ENCODE measurements around the gene TERF2IP.

Gene TERF2IP

DNA sequence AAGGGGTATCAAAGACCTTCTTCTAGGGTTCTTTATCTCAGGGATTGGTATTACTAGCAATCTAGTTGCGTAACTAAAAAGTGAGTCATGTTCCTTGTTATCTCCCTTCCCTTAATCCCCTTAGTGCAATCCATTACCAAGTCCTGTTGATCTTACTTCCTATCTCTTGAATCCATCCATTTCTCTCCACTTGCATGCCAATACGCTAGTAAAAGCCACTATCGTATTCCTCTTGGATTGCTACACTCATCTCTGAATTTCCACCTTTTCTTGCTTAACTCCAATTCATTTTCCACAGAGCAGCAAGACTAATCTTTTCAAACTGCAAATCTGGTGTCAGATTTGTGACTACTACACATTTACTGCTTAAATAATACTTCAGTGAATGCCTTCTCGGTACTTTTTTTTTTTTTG lies 22.6 kb upstream of the TERF2IP start:
- TF ChIP-seq, protein P1, sequence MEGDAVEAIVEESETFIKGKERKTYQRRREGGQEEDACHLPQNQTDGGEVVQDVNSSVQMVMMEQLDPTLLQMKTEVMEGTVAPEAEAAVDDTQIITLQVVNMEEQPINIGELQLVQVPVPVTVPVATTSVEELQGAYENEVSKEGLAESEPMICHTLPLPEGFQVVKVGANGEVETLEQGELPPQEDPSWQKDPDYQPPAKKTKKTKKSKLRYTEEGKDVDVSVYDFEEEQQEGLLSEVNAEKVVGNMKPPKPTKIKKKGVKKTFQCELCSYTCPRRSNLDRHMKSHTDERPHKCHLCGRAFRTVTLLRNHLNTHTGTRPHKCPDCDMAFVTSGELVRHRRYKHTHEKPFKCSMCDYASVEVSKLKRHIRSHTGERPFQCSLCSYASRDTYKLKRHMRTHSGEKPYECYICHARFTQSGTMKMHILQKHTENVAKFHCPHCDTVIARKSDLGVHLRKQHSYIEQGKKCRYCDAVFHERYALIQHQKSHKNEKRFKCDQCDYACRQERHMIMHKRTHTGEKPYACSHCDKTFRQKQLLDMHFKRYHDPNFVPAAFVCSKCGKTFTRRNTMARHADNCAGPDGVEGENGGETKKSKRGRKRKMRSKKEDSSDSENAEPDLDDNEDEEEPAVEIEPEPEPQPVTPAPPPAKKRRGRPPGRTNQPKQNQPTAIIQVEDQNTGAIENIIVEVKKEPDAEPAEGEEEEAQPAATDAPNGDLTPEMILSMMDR (IDR thresholded peaks at IDR 0.05; ENCODE audit: low read depth, low read length, missing control alignments): no peak
- no peak for DNase-seq (ENCODE audit: low read depth)
- H3K4me3 ChIP-seq (ENCODE audit: low read depth, low read length): no peak overlapping the region

DNA sequence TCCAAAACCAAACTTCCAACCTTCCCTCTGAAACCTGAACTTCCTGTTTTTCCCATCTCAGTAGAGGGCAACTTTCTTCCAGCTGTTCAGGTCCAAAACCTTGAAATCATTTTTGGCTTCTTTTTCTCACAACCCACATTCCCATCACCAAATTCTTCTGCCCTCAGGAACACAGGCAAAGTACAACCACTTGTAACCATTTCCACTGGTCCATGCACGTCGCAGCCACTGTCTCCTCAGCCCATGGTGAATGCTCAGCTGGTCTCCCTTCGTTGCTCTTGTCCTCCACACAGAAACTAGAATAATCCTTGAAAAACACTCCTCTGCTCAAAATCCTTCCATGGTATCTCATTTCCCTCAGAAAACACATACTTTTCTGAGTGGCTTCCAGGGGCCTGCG lies 20.8 kb upstream of the TERF2IP start:
- TF ChIP-seq, protein P1 (IDR thresholded peaks at IDR 0.05; ENCODE audit: low read depth, low read length, missing control alignments): no peak
- H3K4me3 ChIP-seq (ENCODE audit: low read depth, low read length): no peak overlapping the region
- no peak for DNase-seq (ENCODE audit: low read depth)

DNA sequence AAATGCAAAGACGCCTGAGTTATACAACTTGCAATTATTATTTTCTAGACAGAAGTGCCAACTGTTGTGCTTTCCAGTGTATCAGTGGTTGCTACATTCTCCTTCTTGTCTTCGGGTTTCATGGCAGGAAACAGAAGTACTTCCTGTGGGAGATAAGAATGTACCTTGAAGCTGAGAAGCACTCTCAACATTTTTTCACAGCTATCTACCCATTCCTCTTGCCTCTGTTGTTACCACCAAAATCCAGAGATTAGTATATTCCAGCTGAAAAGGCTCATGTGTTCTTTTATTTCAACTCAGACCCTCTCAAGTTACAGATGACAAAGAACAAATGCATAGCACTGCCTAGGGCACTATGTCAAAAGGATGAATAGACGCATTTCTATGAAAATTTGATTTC lies 19.7 kb upstream of the TERF2IP start:
- DNase-seq (ENCODE audit: low read depth): no peak
- no peak overlapping the region for H3K4me3 ChIP-seq (ENCODE audit: low read depth, low read length)
- TF ChIP-seq, protein P1 (IDR thresholded peaks at IDR 0.05; ENCODE audit: low read depth, low read length, missing control alignments): no peak

DNA sequence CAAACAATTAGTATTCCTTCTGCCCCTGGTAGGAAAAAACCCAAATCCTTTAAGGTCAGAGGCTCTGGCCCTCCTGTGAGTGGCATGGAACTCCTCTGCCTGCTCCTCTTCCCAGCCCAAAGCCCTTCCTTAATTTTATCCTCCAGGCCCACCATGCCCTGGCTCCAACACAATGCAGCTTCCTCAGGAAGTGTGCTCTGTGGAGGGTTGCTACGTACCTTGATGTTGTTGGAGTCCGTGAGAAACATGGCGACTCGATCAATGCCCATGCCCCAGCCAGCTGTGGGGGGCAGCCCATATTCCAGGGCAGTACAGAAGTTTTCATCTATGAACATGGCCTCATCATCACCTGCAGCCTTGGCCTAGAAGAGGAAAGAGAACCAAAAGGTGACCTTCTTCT lies 19.2 kb upstream of the TERF2IP start:
- no peak overlapping the region for H3K4me3 ChIP-seq (ENCODE audit: low read depth, low read length)

DNA sequence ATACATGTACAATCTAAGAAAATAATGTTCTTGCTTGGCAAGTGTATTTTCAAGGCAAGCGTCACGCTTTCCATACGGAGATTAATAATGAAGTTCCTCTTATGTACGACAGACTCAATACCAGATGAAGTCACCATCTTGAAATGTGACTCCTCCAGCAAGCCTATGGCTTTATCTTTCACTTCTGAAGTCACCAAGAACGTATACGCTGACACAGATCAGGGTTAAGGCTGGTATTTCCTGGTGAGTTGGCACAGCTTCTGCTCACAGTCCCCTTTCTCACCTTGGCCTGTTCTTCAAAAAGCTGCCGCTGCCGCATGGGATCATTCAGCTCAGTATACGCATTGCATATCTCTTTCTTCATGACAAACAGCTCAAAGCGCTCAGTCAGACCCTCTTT lies 18.4 kb upstream of the TERF2IP start:
- H3K4me3 ChIP-seq (ENCODE audit: low read depth, low read length): no peak overlapping the region
- TF ChIP-seq, protein P1 (IDR thresholded peaks at IDR 0.05; ENCODE audit: low read depth, low read length, missing control alignments): no peak
- no peak for DNase-seq (ENCODE audit: low read depth)

More for the DNA sequence above, 19.2 kb upstream of the TERF2IP start:
- DNase-seq (ENCODE audit: low read depth): no peak
- TF ChIP-seq, protein P1 (IDR thresholded peaks at IDR 0.05; ENCODE audit: low read depth, low read length, missing control alignments): no peak

DNA sequence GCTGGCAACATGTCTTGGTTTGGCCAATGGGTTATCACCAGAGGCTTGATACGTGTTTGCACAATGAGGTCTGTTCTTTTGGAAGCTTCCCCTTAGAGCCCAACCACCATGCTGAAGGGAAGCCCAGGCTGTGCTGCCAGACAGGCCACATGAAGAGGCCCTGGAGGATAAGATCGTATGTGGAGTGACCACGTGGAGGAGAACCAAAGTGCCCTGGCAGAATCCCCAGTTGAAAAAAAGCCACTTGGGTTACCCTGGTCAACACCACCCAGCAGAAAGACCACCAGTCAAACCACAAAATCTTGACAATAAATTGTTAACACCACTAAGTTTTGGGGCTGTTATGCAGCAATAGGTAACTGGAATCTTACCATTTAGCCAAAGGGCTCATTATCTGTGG lies 17.5 kb upstream of the TERF2IP start:
- no peak for DNase-seq (ENCODE audit: low read depth)
- no peak overlapping the region for H3K4me3 ChIP-seq (ENCODE audit: low read depth, low read length)
- TF ChIP-seq, protein P1 (IDR thresholded peaks at IDR 0.05; ENCODE audit: low read depth, low read length, missing control alignments): no peak

DNA sequence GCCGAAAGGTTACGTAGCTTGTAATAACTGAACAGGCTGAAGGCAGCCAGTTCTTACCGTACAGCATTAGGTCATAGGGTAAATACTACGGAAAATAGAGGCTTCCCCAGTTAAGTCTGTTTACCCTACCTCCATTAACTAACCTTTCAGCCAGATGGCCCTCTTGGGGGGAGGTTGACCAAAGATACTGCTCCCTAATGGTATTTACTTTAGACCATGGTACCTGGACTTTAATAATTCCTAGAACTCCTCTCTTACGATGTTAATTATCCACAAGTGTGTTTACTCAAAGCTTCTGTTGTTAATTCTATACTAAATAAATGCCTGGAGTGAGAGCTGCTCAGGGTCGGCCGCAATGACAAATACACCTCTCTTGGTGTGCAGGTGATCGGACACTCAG lies 14.7 kb upstream of the TERF2IP start:
- H3K4me3 ChIP-seq (ENCODE audit: low read depth, low read length): no peak overlapping the region
- TF ChIP-seq, protein P1 (IDR thresholded peaks at IDR 0.05; ENCODE audit: low read depth, low read length, missing control alignments): no peak
- no peak for DNase-seq (ENCODE audit: low read depth)
